Mucosa of descending colon (tissue), 3 donors: ENCODE data around the gene TMEFF2. TPM values are rescaled to one million over a fixed set of nuclear protein-coding genes. Genes with fewer than 3 reads are reported as not detected.

Source experiments
- ATAC-seq: fragments of 200-7000 bp; cut with Tn5 transposase; one replicate; pipeline ENCODE4 v1.9.1; 2020; ENCODE audit warnings: mild to moderate bottlenecking, moderate library complexity
- DNase-seq, 3 donors: peaks; one replicate each; pipeline ENCODE4 v3.0.0-alpha.2; 2020
- H3K36me3 ChIP-seq: fragments of 200-600 bp; one replicate; pipeline ENCODE4 v1.8.0; 2021; ENCODE audit warnings: low read depth, mild to moderate bottlenecking
- H3K4me1 ChIP-seq: fragments of 200-600 bp; one replicate; pipeline ENCODE4 v1.8.0; 2021; ENCODE audit warnings: low read depth, mild to moderate bottlenecking
- H3K4me3 ChIP-seq: fragments of 200-600 bp; one replicate; pipeline ENCODE4 v1.8.0; 2021; ENCODE audit warnings: mild to moderate bottlenecking
- H3K9me3 ChIP-seq: fragments of 200-600 bp; one replicate; pipeline ENCODE4 v1.8.0; 2021; ENCODE audit warnings: mild to moderate bottlenecking
- intact Hi-C, 2 donors: fragments of 100-400 bp; cut with DNase I in 1 of 2; cut with micrococcal nuclease in 1 of 2; formaldehyde crosslinking; loops; one replicate each; pipeline versions ENCODE4 v1.11.0 to v1.11.1; 2022; cut with DNase I, micrococcal nuclease
- total RNA-seq, 3 donors: library from RNA; stranded (reverse); fragmentation: NEBNext Ultra II Directional in 2 of 3; extraction: Animal tissue kit (Norgen Biotek cat#: 25700) in 2 of 3; gene quantifications; one replicate each; pipeline versions ENCODE4 v1.2.1 to v1.2.4, GENCODE V29; 2021 to 2023
- TF ChIP-seq, protein P1 (sequence below): fragments of 200-600 bp; IDR thresholded peaks from one replicate; pipeline ENCODE4 v1.8.0; 2022; ENCODE audit warnings: antibody characterized with exemption, mild to moderate bottlenecking
- donor health status: DM: no; HTN: no; CAD: no; lungs with moderate emphysema.
- donor health status: DM: no; HTN: no; CAD: no.
- donor health status: DM: no; HTN: yes; CAD: no.

The TMEFF2 gene
- total RNA-seq, 3 donors from 2014 or later = 0.31 to 1.0 TPM; not detected in 1

- TF ChIP-seq, protein P1, sequence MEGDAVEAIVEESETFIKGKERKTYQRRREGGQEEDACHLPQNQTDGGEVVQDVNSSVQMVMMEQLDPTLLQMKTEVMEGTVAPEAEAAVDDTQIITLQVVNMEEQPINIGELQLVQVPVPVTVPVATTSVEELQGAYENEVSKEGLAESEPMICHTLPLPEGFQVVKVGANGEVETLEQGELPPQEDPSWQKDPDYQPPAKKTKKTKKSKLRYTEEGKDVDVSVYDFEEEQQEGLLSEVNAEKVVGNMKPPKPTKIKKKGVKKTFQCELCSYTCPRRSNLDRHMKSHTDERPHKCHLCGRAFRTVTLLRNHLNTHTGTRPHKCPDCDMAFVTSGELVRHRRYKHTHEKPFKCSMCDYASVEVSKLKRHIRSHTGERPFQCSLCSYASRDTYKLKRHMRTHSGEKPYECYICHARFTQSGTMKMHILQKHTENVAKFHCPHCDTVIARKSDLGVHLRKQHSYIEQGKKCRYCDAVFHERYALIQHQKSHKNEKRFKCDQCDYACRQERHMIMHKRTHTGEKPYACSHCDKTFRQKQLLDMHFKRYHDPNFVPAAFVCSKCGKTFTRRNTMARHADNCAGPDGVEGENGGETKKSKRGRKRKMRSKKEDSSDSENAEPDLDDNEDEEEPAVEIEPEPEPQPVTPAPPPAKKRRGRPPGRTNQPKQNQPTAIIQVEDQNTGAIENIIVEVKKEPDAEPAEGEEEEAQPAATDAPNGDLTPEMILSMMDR = no peak
- DNase-seq (no peak), ATAC-seq (no peak)
- H3K36me3 ChIP-seq = no peaks in the 10 kb centered on the region
- H3K9me3 ChIP-seq = no peaks in the 10 kb centered on the region
- no peak overlapping the region for H3K4me3 ChIP-seq
- H3K4me1 ChIP-seq = no peaks in the 10 kb centered on the region
- intact Hi-C loops = no loop called here
Observed at GRCh38 chr2:191942090-191942738, 252.5 kb downstream of the TMEFF2 start.

- Histone ChIP-seq H3K4me1 (no peaks in the 10 kb centered on the region), H3K36me3 (no peaks in the 10 kb centered on the region), H3K9me3 (no peaks in the 10 kb centered on the region), H3K4me3 (no peak overlapping the region)
- no peak for ATAC-seq
- TF ChIP-seq, protein P1 = no peak
- DNase-seq = no peak
- intact Hi-C loops = no loop called here
Observed at GRCh38 chr2:191941376-191941929, 253.3 kb downstream of the TMEFF2 start.

GRCh38 chr2:191938779-191939178 is 256.0 kb downstream of the TMEFF2 start:
- intact Hi-C loops = no loop called here
- no peaks in the 10 kb centered on the region for H3K4me1 ChIP-seq
- no peak overlapping the region for H3K4me3 ChIP-seq
- DNase-seq (no peak), ATAC-seq (no peak)
- TF ChIP-seq, protein P1 = no peak
- H3K9me3 ChIP-seq = no peaks in the 10 kb centered on the region
- H3K36me3 ChIP-seq = no peaks in the 10 kb centered on the region

DNA sequence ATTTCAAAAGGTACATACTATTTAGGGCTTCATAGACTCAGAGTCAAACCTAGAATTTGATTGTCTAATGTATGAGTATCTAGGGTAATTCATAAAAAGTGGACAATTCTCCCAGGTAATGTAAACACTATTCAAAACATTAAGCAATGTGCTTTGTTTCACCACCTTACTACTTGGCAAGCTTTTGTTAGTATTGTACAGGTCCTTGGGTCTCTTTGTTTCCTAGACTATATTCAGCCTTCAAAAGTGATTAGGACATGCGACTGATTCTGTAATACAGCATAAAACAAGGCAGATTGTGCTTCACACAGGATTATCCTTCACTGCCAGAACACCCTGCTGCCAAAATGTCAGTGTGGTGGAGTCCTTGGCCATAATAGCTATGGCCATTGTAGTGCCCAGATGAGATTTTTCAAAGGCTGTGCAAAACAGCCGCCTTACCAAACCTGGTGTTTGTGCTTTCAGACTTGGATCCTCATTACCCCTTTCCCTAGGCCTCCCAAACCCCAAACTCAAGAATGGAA is 257.8 kb downstream of the TMEFF2 start:
- ATAC-seq (no peak), DNase-seq (no peak)
- H3K4me1 ChIP-seq = peaks cover under 1% of the 10 kb centered on the region
- H3K4me3 ChIP-seq = no peak overlapping the region
- H3K9me3 ChIP-seq = no peaks in the 10 kb centered on the region
- intact Hi-C loops = no loop called here
- H3K36me3 ChIP-seq = no peaks in the 10 kb centered on the region
- TF ChIP-seq, protein P1 = no peak

GRCh38 chr2:191935247-191935646 is 259.5 kb downstream of the TMEFF2 start:
- peaks cover 6% of the 10 kb centered on the region for H3K4me1 ChIP-seq
- intact Hi-C loops = no loop called here
- no peak for DNase-seq
- no peak for ATAC-seq
- H3K9me3 ChIP-seq = no peaks in the 10 kb centered on the region
- H3K4me3 ChIP-seq = no peak overlapping the region
- TF ChIP-seq, protein P1 = no peak
- no peaks in the 10 kb centered on the region for H3K36me3 ChIP-seq
